CD4-positive, alpha-beta T cell treated with Interleukin-4 for 1 hour (primary cell): Measurements from ENCODE around the gene LCE5A.
"Not testable (repeated sequence)": the region's sequence is repeated elsewhere in the genome, so short reads cannot be mapped to it uniquely, and the experiment has no call there.

Experiments
- DNase-seq, 2 donors: peaks; one replicate each; pipeline ENCODE4 v3.0.0-alpha.2; 2020 to 2022

The LCE5A gene

DNA sequence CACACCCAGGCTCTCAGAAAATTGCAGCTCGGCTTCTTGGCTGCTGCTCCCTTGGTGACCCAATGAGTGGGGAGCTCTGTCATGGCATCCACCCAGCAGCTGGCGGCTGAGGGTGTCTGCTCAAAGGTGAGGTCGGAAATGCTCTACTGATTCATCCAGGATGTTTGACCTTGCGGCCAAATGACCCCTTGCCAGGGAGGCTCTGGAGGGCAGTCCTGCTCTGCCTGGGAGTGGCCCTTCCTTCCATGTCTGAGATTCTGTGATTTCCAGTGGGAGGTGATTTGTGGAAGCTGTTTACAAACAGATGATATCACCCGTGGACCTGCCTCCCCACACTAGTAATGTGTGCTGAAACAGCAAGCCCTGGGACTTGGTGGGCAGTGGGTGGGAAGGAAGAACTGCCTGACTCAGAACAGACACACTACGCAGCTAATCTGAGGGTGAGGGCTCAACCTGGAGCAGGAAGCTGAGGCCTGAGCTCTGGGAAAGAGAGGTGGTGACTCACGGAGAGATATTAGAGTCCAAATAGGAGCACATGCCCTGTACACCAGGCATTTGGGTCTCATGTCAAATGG is 6.7 kb downstream of the LCE5A start:
- DNase-seq = no peak

DNA sequence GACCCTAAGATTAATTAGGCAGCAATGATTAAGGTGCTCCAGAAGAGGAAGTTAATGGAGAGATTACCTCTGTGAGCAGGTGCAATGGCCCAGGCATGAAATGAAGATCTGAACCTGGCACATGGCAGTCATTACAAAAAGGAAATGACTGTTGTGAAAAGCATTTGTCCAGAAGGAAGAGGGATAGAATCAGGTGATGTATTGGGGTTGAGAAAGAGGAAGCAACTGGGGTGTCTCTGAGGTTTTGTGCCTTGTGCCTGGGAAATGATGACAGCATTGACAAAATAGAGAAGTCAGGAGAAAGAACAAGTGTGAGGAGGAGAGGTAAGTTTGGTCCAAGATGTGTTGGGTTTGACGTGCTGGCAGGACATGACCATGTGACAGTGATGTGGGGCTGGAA is 9.2 kb downstream of the LCE5A start:
- DNase-seq = no peak

DNA sequence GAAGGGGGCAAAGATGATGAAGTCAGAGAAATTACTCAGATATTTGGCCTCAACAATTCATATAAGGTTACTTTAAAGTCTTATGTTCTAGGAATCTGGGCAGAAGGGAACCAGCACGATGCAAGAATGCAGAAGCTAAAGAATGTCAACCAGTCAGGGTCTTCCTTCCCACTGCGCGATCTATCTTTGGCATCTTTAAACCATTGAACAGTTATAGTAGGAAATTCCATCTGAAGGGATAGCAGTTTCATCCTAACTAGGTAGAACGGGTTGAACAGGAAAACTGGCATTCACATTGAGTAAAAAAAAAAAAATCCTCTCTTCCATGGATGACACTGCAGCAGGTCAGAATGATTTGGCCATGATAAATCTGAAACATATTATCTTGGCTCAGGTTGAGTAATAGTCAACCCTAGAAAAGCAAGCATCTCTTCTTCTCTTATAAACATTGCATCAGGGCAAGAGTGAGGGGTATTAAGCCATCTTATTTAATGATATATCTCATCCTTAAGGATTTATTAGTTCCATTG is 10.0 kb downstream of the LCE5A start:
- no peak for DNase-seq

DNA sequence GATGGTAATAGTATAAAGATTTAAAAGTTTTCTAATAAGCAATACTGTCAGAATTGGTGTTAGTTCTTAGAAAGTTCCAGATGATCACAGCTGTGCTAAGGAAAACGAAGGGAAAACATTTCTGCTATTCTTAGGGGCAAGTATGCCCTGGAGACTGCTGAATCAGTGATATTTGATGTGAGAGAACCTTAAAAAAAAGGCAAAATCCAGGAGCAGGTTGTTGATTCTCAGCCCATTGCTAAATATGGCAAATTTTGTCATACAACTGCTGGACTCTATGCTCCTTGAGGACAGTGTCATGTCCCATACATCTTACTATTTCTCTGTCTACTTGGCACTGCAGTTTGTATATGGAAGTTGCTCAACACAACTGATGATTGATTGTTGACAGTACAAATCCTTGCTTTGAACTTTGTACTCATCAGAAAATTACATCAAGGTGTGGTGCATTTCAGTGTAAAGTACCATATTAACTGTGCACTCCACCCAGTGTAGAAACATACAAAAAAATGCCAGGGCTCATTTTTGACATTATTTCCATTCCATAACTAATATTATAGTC is 14.6 kb downstream of the LCE5A start:
- no peak for DNase-seq

DNA sequence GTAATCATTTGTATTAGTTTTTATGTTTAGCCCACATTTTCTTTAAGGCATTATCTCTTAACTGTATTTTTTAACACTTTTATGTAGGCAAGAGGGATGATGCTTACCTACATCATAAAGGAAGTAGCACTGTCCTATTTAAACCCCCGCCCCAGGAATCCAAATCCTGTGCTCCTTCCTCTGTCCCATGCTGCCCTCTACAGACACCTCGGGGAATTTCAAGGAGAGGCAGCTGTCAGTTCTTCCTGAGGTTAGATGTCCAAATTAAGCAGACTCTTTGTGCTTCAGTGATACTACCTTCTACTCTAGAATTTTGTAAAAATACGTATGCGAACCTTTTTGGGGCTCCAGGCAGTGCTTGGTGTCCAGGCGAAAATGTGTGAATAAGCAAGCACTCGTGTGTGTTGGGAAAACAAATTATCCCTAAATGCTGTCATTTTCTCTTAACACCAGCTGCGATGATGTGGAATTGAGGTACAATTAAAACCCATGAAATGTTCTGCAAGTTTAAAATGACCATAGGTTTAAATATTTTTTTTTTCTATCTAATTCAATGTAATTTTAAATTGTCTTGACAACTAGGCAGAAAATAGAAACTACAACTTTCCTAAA is 22.8 kb downstream of the LCE5A start:
- DNase-seq = no peak

DNA sequence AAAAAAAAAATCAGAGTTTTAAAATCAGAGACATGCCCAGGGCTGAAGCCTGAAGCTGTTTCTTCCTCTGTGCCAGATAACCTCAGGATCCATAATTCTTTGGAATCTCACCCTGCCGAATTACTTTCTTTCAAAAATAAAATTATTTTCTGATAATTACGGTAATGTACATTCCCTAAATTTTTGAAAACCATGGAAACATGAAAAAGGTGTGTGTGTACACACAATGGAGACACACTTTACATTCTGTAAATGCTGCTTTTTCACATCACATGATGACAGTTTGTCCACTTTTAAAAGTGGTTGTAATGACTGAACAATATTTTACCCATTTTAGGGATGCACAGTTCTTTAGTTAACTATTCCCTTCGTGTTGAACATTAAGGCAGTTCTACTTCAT is 25.2 kb downstream of the LCE5A start:
- DNase-seq = no peak

DNA sequence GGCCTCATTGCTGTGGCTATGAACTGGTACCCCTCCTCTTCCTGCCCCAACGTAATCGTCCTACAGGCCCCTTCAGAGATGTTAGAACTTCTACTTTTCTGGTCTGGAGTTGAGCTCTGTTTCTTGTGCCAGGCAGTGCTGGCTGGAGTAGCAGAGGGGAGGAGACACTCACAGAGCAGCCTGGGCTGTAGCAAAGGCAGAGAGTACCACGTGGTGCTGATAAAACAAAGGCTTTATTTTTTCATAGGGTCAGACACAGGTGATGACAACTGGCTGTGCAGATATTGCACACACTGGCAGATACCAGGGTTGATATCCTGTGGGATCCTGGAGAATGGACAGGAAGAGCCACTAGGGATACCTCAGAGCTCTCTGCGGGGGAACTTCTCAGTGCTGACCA is 26.9 kb downstream of the LCE5A start:
- DNase-seq = no peak

DNA sequence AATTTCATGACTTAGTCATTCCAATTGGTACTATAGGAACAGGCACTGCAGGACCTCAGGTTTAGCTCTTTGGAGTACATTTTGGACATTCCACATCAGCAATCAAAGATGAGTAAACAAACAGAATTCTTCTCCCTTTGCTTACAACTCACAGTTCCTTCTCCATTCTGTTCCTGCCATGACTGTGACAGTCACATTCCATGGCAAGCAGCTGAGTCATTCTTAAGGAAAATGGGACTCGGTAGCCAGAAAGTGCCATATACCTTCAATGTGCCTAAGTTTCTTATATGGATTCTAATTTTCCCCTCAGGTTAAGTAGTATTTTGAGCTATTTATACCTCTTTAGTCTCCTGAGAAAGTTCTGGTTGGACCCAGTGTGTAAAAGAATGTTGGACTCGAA is 29.3 kb downstream of the LCE5A start:
- DNase-seq = no peak

DNA sequence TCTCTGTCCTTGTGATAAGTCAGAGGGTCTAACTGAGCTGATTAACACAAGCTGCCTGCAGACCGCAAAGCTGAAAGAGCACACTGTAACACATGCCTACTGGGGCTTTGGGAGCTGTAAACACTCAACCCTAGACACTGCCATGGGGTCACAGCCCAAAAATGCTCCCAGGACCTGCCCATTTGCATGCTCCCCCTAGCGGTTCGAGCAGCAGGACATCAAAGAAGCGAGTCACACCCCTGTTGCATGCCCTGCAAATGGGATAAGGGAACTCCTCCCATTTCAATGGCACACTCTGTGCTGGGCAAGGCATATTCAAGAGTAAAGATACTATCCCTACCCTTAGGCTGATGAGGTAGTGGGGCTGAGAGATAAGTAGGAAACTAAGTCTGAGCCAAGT is 33.2 kb downstream of the LCE5A start:
- DNase-seq = no peak

DNA sequence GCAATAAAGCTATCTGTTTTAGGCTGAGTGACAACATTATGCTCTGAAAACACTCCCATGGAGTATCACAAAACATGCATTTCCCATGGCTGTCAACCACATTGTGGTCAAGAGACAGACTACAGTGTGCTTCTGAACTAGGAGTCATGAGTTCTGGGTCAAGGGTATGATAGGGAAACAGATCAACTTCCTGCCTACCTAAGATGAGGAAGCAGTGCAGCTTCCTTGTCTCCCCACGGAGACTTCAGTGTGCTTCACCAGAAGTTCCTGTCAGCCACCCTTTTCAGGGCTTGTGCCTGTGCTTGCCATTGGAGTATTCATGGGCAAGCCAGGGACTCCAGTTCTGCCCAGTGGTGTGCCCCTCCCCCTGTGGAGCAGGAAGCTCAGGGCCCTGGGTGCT is 36.1 kb downstream of the LCE5A start:
- no peak for DNase-seq

DNA sequence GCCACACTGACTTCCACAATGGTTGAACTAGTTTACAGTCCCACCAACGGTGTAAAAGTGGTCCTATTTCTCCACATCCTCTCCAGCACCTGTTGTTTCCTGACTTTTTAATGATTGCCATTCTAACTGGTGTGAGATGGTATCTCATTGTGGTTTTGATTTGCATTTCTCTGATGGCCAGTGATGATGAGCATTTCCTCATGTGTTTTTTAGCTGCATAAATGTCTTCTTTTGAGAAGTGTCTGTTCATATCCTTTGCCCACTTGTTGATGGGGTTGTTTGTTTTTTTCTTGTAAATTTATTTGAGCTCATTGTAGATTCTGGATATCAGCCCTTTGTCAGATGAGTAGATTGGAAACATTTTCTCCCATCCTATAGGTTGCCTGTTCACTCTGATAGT is 37.8 kb downstream of the LCE5A start:
- DNase-seq = not testable (repeated sequence)
